ENCODE data around the gene TMEM45B. TPM values are rescaled to one million over a fixed set of nuclear protein-coding genes. Genes with fewer than 3 reads are reported as not detected.

The TMEM45B gene
- total and polyA plus RNA-seq, 2 of the 13 experiments (the other 11 are each of a cell fraction or from before 2014, with no cell fraction given), result 29.1 to 181 TPM

- TF ChIP-seq ATF6 (CRISPR knock-in tag; conservative IDR thresholded peaks at IDR 0.05), result no peak
- no peak for TF ChIP-seq ARHGAP35 (CRISPR knock-in tag; IDR thresholded peaks at IDR 0.05; ENCODE audit: borderline replicate concordance)
- no peak for TF ChIP-seq ZNF841 (CRISPR knock-in tag; IDR thresholded peaks at IDR 0.05; ENCODE audit: borderline replicate concordance)
- TF ChIP-seq ZNF124 (CRISPR knock-in tag; IDR thresholded peaks at IDR 0.05), result no peak
- no peak for TF ChIP-seq AFF4 (CRISPR knock-in tag; IDR thresholded peaks at IDR 0.05)
- TF ChIP-seq SALL1 (CRISPR knock-in tag; IDR thresholded peaks at IDR 0.05), result peak; percentile 58; the same call in 1 of the 2 replicates
- no peak for TF ChIP-seq LRRFIP1 (CRISPR knock-in tag; conservative IDR thresholded peaks at IDR 0.05)
- no peak for TF ChIP-seq TSC22D2 (CRISPR knock-in tag; IDR thresholded peaks at IDR 0.05; ENCODE audit: borderline replicate concordance)
- peak; percentile 46; the same call in 1 of the 2 replicates for TF ChIP-seq MAX (IDR thresholded peaks at IDR 0.05)
- TF ChIP-seq ZNF276 (CRISPR knock-in tag; IDR thresholded peaks at IDR 0.05; ENCODE audit: low read depth), result 0 out of 2 replicates have a peak, but pooled peaks have one; percentile 18
- no peak for TF ChIP-seq TFE3 (CRISPR knock-in tag; IDR thresholded peaks at IDR 0.05)
- no peak for TF ChIP-seq ZMAT3 (CRISPR knock-in tag; conservative IDR thresholded peaks at IDR 0.05)
- no peak for TF ChIP-seq ZNF615 (CRISPR knock-in tag; IDR thresholded peaks at IDR 0.05; ENCODE audit: borderline replicate concordance)
- peak; percentile 56; the same call in 1 of the 3 replicates for TF ChIP-seq MXI1 (IDR thresholded peaks at IDR 0.05; ENCODE audit: borderline replicate concordance, low read depth, low read length)
- TF ChIP-seq EED (CRISPR knock-in tag; IDR thresholded peaks at IDR 0.05), result peak; percentile 24; the same call in 1 of the 2 replicates
These were observed 79.7 kb downstream of the TMEM45B start, which contains the start of gene NFRKB (continued) for GRCh38 chr11:129895126-129896041.
